ENCODE results near the gene SNAPC4. TPM values are rescaled to one million over a fixed set of nuclear protein-coding genes. Genes with fewer than 3 reads are reported as not detected.

Gene SNAPC4
- total and polyA plus RNA-seq, 3 donors from 2014 or later = 21.2 to 35.9 (median 29.5) TPM

DNA sequence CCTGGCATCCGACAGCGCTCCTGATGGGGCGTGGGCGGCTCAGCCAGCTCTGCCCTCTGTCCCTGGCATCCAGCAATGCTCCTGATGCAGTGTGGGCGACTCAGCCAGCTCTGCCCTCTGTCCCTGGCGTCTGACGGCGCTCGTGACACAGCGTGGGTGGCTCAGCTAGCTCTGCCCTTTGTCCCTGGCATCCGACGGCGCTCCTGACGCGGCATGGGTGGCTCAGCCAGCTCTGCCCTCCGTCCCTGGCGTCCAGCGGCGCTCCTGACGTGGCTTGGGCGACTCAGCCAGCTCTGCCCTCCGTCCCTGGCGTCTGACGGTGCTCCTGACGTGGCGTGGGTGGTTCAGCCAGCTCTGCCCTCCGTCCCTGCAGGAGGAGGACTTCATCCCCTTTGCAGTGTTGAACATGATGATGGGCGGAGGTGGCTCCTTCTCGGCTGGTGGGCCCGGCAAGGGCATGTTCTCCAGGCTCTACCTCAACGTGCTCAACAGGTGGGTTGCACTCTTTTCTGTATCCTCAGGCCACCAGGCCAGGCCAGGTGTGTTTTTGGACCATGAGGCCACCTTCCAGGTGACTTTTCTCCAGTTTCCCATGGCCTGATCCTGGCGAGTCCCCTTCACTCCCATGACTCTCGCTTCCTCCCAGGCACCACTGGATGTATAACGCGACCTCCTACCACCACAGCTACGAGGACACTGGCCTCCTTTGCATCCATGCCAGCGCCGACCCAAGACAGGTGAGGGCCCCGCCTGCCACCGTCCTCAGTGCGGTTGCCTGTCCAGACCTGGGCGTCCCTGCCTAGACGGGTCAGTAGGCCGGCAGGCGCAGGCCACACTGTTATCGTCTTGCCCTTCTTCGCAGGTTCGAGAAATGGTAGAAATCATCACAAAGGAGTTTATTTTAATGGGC lies 18.5 kb upstream of the SNAPC4 start:
- WGBS, 2 donors = 90% methylated on average over 36 to 48 of the region's 48 CpGs
- no peak for TF ChIP-seq POLR2A (IDR thresholded peaks at IDR 0.05)
- TF ChIP-seq, protein P1, sequence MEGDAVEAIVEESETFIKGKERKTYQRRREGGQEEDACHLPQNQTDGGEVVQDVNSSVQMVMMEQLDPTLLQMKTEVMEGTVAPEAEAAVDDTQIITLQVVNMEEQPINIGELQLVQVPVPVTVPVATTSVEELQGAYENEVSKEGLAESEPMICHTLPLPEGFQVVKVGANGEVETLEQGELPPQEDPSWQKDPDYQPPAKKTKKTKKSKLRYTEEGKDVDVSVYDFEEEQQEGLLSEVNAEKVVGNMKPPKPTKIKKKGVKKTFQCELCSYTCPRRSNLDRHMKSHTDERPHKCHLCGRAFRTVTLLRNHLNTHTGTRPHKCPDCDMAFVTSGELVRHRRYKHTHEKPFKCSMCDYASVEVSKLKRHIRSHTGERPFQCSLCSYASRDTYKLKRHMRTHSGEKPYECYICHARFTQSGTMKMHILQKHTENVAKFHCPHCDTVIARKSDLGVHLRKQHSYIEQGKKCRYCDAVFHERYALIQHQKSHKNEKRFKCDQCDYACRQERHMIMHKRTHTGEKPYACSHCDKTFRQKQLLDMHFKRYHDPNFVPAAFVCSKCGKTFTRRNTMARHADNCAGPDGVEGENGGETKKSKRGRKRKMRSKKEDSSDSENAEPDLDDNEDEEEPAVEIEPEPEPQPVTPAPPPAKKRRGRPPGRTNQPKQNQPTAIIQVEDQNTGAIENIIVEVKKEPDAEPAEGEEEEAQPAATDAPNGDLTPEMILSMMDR (IDR thresholded peaks at IDR 0.05) = no peak

DNA sequence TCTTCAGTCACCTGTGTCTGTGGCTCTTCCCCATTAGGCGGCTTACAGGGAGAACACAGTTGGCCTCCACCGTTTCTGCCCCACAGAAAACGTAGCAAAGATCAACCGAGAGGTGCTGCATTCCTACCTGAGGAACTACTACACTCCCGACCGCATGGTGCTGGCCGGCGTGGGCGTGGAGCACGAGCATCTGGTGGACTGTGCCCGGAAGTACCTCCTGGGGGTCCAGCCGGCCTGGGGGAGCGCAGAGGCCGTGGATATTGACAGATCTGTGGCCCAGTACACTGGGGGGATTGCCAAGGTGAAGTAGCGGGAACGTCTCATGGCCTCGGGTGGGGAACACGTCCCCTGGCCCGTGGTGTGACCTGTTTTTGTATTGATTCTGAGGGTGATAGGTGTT lies 16.9 kb upstream of the SNAPC4 start:
- no peak for DNase-seq
- intact Hi-C loops (cut with DNase I; ENCODE audit: low total_unique reads) = no loop called here
- Histone ChIP-seq H3K4me3 (no peak overlapping the region), H3K9me3 (no peaks in the 10 kb centered on the region), H3K36me3 (ENCODE audit: low read depth, missing control alignments) (no peaks in the 10 kb centered on the region), H3K4me1 (no peaks in the 10 kb centered on the region), H3K27ac (no peak overlapping the region), H3K27me3 (no peaks in the 10 kb centered on the region)
- TF ChIP-seq, protein P1 (IDR thresholded peaks at IDR 0.05) = no peak
- TF ChIP-seq POLR2A (IDR thresholded peaks at IDR 0.05) = no peak
- WGBS, 2 donors = 87 to 94% methylated on average over 15 to 19 of the region's 19 CpGs

More for the DNA sequence above, 18.5 kb upstream of the SNAPC4 start:
- H3K36me3 ChIP-seq (ENCODE audit: low read depth, missing control alignments) = no peaks in the 10 kb centered on the region
- no peaks in the 10 kb centered on the region for H3K9me3 ChIP-seq
- no peak for DNase-seq
- no peak overlapping the region for H3K27ac ChIP-seq
- H3K4me1 ChIP-seq = no peaks in the 10 kb centered on the region
- H3K4me3 ChIP-seq = no peak overlapping the region
- H3K27me3 ChIP-seq = no peaks in the 10 kb centered on the region
- intact Hi-C loops (cut with DNase I; ENCODE audit: low total_unique reads) = no loop called here

DNA sequence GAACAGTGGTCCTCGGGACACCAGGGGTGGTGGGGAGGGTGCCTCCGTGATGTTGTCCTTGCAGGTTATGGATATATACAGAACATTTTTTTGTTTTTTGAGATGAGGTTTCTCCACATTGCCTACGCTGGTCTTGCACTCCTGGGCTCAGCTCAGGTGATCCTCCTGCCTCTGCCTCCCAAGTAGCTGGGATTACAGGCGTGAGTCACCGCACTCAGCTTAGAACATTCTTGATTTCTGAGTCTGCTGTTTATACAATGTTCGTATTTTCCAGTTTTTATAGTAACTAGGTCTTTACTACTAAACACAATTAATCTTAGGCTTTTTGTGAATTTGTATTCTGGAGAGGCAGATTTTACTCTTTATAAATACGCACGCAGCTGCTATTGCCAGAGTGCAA lies 16.5 kb upstream of the SNAPC4 start:
- TF ChIP-seq POLR2A (IDR thresholded peaks at IDR 0.05) = no peak
- TF ChIP-seq, protein P1 (IDR thresholded peaks at IDR 0.05) = no peak
- Histone ChIP-seq H3K27ac (no peak overlapping the region), H3K9me3 (no peaks in the 10 kb centered on the region), H3K4me3 (no peak overlapping the region), H3K4me1 (peaks cover 2% of the 10 kb centered on the region), H3K36me3 (ENCODE audit: low read depth, missing control alignments) (no peaks in the 10 kb centered on the region), H3K27me3 (no peaks in the 10 kb centered on the region)
- DNase-seq = no peak
- WGBS, 2 donors = 96 to 99% methylated on average over 8 of the region's 8 CpGs
- intact Hi-C loops (cut with DNase I; ENCODE audit: low total_unique reads) = no loop called here

DNA sequence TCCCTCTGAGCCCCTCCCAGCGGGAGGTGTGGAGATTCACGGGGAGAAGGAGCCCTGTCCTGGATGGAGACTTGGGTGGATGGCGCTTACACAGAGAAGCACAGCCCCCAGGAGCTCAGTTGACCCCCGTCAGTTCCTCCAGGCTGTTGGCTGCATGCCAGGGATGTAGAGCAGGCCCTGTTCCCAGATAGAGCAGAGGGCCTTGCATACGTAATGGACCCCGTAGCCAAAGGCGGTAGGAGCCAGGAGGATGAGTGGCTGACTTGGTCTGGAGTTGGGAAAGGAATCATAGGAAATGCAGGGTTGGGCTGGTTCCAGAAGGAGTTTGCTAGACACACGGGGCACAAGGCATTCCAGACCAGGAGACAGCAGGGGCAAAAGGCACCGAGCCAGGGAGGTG lies 13.0 kb upstream of the SNAPC4 start:
- Histone ChIP-seq H3K27ac (no peak overlapping the region), H3K27me3 (no peaks in the 10 kb centered on the region), H3K4me1 (peaks cover 15% of the 10 kb centered on the region), H3K9me3 (no peaks in the 10 kb centered on the region), H3K4me3 (no peak overlapping the region), H3K36me3 (ENCODE audit: low read depth, missing control alignments) (no peaks in the 10 kb centered on the region)
- 59 to 68% methylated on average over 7 to 9 of the region's 9 CpGs for WGBS, 2 donors
- TF ChIP-seq POLR2A (IDR thresholded peaks at IDR 0.05) = no peak
- TF ChIP-seq, protein P1 (IDR thresholded peaks at IDR 0.05) = no peak
- intact Hi-C loops (cut with DNase I; ENCODE audit: low total_unique reads) = no loop called here
- DNase-seq = no peak

Data from testis (tissue), 3 donors.